CD4-positive, alpha-beta T cell (primary cell): ENCODE measurements around the gene ACAD8. TPM values are rescaled to one million over a fixed set of nuclear protein-coding genes. Genes with fewer than 3 reads are reported as not detected.

Source experiments
- ATAC-seq: fragments of 200-7000 bp; cut with Tn5 transposase; one replicate; pipeline ENCODE4 v1.10.0; 2022; ENCODE audit warnings: mild to moderate bottlenecking; ENCODE audit not compliant: poor library complexity
- CTCF ChIA-PET: fragments of 350-600 bp; sonication (Branson Sonifier 250); formaldehyde crosslinking; loops from one replicate; lab custom pipeline; 2021; ENCODE audit warnings: antibody characterized with exemption, inconsistent platforms; lab: Charles Lee
- POLR2A ChIA-PET: fragments of 350-600 bp; sonication (Branson Sonifier 250); formaldehyde crosslinking; loops from one replicate; lab custom pipeline; 2021; ENCODE audit warnings: antibody characterized with exemption, inconsistent platforms; lab: Charles Lee
- DNase-seq, 14 experiments: peaks; one replicate each; pipeline ENCODE4 v3.0.0-alpha.2; 2013 to 2020; ENCODE audit warnings: mixed read lengths in 2 of 14
- H3K27ac ChIP-seq, 2 donors: one replicate each; pipeline versions ENCODE4 v1.5.1 to v1.7.0; 2013; ENCODE audit warnings: low read length in 2 of 2, low read depth in 1 of 2, mild to moderate bottlenecking in 1 of 2
- H3K27me3 ChIP-seq, 2 experiments: 1 replicate in 1 of 2; 2 replicates in 1 of 2; pipeline versions ENCODE4 v1.6.1 to v1.7.0; 2013; ENCODE audit warnings: low read length in 2 of 2, control low read depth in 1 of 2, mild to moderate bottlenecking in 1 of 2, moderate library complexity in 1 of 2; ENCODE audit not compliant: insufficient read depth in 2 of 2, control insufficient read depth in 1 of 2
- H3K36me3 ChIP-seq: one replicate; pipeline ENCODE4 v1.6.1; 2013; ENCODE audit warnings: low read length, control low read depth; ENCODE audit not compliant: insufficient read depth
- H3K4me1 ChIP-seq: one replicate; pipeline ENCODE4 v1.6.1; 2013; ENCODE audit warnings: low read length, control low read depth; ENCODE audit not compliant: insufficient read depth
- H3K4me3 ChIP-seq: one replicate; pipeline ENCODE4 v1.5.1; 2013; ENCODE audit warnings: mild to moderate bottlenecking, low read length, moderate library complexity
- H3K9me3 ChIP-seq, 2 experiments: 1 replicate in 1 of 2; 2 replicates in 1 of 2; pipeline versions ENCODE4 v1.6.1 to v1.7.0; 2013; ENCODE audit warnings: low read length in 2 of 2, mild to moderate bottlenecking in 2 of 2, control low read depth in 1 of 2, moderate library complexity in 1 of 2; ENCODE audit not compliant: control insufficient read depth in 1 of 2, insufficient read depth in 1 of 2
- H3K27ac Mint-ChIP-seq: one replicate; pipeline ENCODE4 v1.8.0; 2020; ENCODE audit warnings: mixed read lengths
- H3K27me3 Mint-ChIP-seq: one replicate; pipeline ENCODE4 v1.8.0; 2021; ENCODE audit warnings: mixed read lengths
- H3K36me3 Mint-ChIP-seq: one replicate; pipeline ENCODE4 v1.8.0; 2021; ENCODE audit warnings: low read depth, mixed read lengths
- H3K4me1 Mint-ChIP-seq: one replicate; pipeline ENCODE4 v1.8.0; 2021; ENCODE audit warnings: low read depth, mixed read lengths
- H3K4me3 Mint-ChIP-seq: one replicate; pipeline ENCODE4 v1.8.0; 2020; ENCODE audit warnings: mild to moderate bottlenecking, mixed read lengths
- H3K9me3 Mint-ChIP-seq: one replicate; pipeline ENCODE4 v1.8.0; 2020; ENCODE audit warnings: mixed read lengths
- CTCF ChIP-seq: fragments of 200-600 bp; IDR thresholded peaks from one replicate; pipeline ENCODE4 v1.8.0; 2022; ENCODE audit warnings: antibody characterized with exemption, mild to moderate bottlenecking
- intact Hi-C, 2 experiments: fragments of 100-400 bp; cut with DNase I in 1 of 2; cut with micrococcal nuclease in 1 of 2; formaldehyde crosslinking; loops; one replicate each; pipeline versions ENCODE4 v1.15.1 to v1.9.0; 2023 to 2025; cut with DNase I, micrococcal nuclease
- total RNA-seq, 174 experiments: library from RNA in 2 of 174; stranded (reverse) in 2 of 174; gene quantifications; one replicate each; pipeline ENCODE4 v1.2.3 and lab custom pipeline; 2021 to 2026

Gene ACAD8
- total RNA-seq, 2 experiments from 2014 or later = 15.0 to 16.3 TPM

GRCh38 chr11:134207538-134208239, 45.7 kb upstream of the ACAD8 start:
- Mint-ChIP-seq H3K27me3 (no peaks in the 10 kb centered on the region), H3K9me3 (no peaks in the 10 kb centered on the region), H3K4me1 (no peaks in the 10 kb centered on the region), H3K4me3 (no peak overlapping the region), H3K36me3 (peaks cover 87% of the 10 kb centered on the region), H3K27ac (no peak overlapping the region)
- ChIA-PET POLR2A (interaction anchor here (0.7 to 2.2 kb wide), 3 partner anchors 17 to 68 kb away, joined by 3 to 17 read pairs (median 5); partner anchors contain the start of genes GLB1L3, NCAPD3 and VPS26B), CTCF (interaction anchor here (0.7 to 1.3 kb wide), 15 partner anchors 12 to 1519 kb away, joined by 3 to 11 read pairs (median 5); partner anchors contain the start of genes ACAD8, GLB1L3, NCAPD3 and THYN1)
- Histone ChIP-seq H3K4me3 (no peak overlapping the region), H3K27me3 (no peaks in the 10 kb centered on the region), H3K27ac (no peak overlapping the region), H3K4me1 (no peaks in the 10 kb centered on the region), H3K36me3 (peaks cover 58% of the 10 kb centered on the region), H3K9me3 (no peaks in the 10 kb centered on the region)
- ATAC-seq = peak; percentile 61
- peak; percentile 42 to 75 (median 56) for DNase-seq
- TF ChIP-seq CTCF = peak; percentile 93
- intact Hi-C loops = loop anchor here (2.0 to 5.0 kb wide), 4 partner anchors 35 to 70 kb away; partner anchors contain the start of gene GLB1L3 (in 2 of the 2)

- Histone ChIP-seq H3K9me3 (no peaks in the 10 kb centered on the region), H3K36me3 (peaks cover 27% of the 10 kb centered on the region), H3K27ac (no peak overlapping the region), H3K4me1 (no peaks in the 10 kb centered on the region), H3K4me3 (no peak overlapping the region), H3K27me3 (no peaks in the 10 kb centered on the region)
- H3K27ac Mint-ChIP-seq = no peak overlapping the region
- POLR2A ChIA-PET = no interaction called here
- peaks cover 17% of the 10 kb centered on the region for H3K4me1 Mint-ChIP-seq
- CTCF ChIA-PET = no interaction called here
- intact Hi-C loops = no loop called here
- H3K9me3 Mint-ChIP-seq = no peaks in the 10 kb centered on the region
- no peaks in the 10 kb centered on the region for H3K27me3 Mint-ChIP-seq
- ATAC-seq (no peak), DNase-seq (no peak)
- H3K36me3 Mint-ChIP-seq = peaks cover 67% of the 10 kb centered on the region
- H3K4me3 Mint-ChIP-seq = no peak overlapping the region
- TF ChIP-seq CTCF = no peak
Measured at GRCh38 chr11:134215836-134216235, 37.5 kb upstream of the ACAD8 start.

GRCh38 chr11:134216816-134217215, 36.6 kb upstream of the ACAD8 start:
- ATAC-seq = no peak
- Histone ChIP-seq H3K27ac (no peak overlapping the region), H3K9me3 (no peaks in the 10 kb centered on the region), H3K4me1 (no peaks in the 10 kb centered on the region), H3K36me3 (peaks cover 27% of the 10 kb centered on the region), H3K4me3 (no peak overlapping the region), H3K27me3 (no peaks in the 10 kb centered on the region)
- ChIA-PET CTCF (no interaction called here), POLR2A (no interaction called here)
- Mint-ChIP-seq H3K27ac (no peak overlapping the region), H3K36me3 (peaks cover 61% of the 10 kb centered on the region), H3K9me3 (no peaks in the 10 kb centered on the region), H3K4me3 (no peak overlapping the region), H3K27me3 (no peaks in the 10 kb centered on the region), H3K4me1 (peaks cover 19% of the 10 kb centered on the region)
- TF ChIP-seq CTCF = no peak
- intact Hi-C loops = no loop called here
- no peak for DNase-seq
